GM12878 (cell line): ENCODE measurements around the gene CCDC97. TPM values are rescaled to one million over a fixed set of nuclear protein-coding genes. Genes with fewer than 3 reads are reported as not detected.

Source experiments
- ATAC-seq: fragments of 200-7000 bp; cut with Tn5 transposase; 3 replicates; pipeline ENCODE4 v1.9.1; 2020; ENCODE audit warnings: mild to moderate bottlenecking, moderate library complexity
- BruUV-seq: library from RNA; stranded (reverse); fragments of 400-500 nt; replicated peaks from 2 replicates; lab custom pipeline; 2021; lab: Mats Ljungman, UMichigan
- CTCF ChIA-PET: fragments of 300-600 bp; sonication (Branson Sonifier 250); formaldehyde crosslinking; extraction: SDS; loops from one replicate; lab custom pipeline; 2021; ENCODE audit warnings: inconsistent platforms; lab: Yijun Ruan, JAX
- POLR2A ChIA-PET: fragments of 350-600 bp; formaldehyde crosslinking; extraction: SDS; loops from one replicate; lab custom pipeline; 2021; ENCODE audit warnings: inconsistent platforms; lab: Charles Lee
- RAD21 ChIA-PET: fragments of 300-600 bp; sonication (Branson Sonifier 250); formaldehyde crosslinking; loops from one replicate; lab custom pipeline; 2023; ENCODE audit warnings: antibody characterized with exemption; ENCODE audit not compliant: unreplicated experiment; lab: Charles Lee
- SMC1A ChIA-PET: fragments of 300-600 bp; sonication (Branson Sonifier 250); formaldehyde crosslinking; loops from one replicate; lab custom pipeline; 2023; ENCODE audit not compliant: unreplicated experiment, uncharacterized antibody; lab: Charles Lee
- DNase-seq: peaks from one replicate; pipeline ENCODE4 v3.0.0-alpha.2; 2011; ENCODE audit warnings: low read depth, low spot score
- FAIRE-seq: peaks from 3 replicates; lab custom pipeline; 2011; peaks lifted over from hg19 to GRCh38; lab: Jason Lieb, UNC
- H2AFZ ChIP-seq: 2 replicates; pipeline ENCODE4 v1.6.0; 2011; ENCODE audit warnings: low read depth, low read length, control low read depth; ENCODE audit not compliant: control insufficient read depth
- H3K27ac ChIP-seq: 2 replicates; pipeline ENCODE4 v1.5.1; 2011; ENCODE audit warnings: control low read depth; ENCODE audit not compliant: control insufficient read depth, insufficient read depth
- H3K27me3 ChIP-seq, 2 experiments: replicated peaks in 1 of 2; 2 replicates each; pipeline versions ENCODE4 v1.6.0 to v1.6.1; 2011; ENCODE audit warnings: low read length in 1 of 2; ENCODE audit not compliant: control insufficient read depth in 2 of 2, insufficient read depth in 2 of 2
- H3K36me3 ChIP-seq, 2 experiments: 2 replicates each; pipeline ENCODE4 v1.5.1; 2011; ENCODE audit warnings: low read length in 1 of 2; ENCODE audit not compliant: control insufficient read depth in 2 of 2, insufficient read depth in 2 of 2
- H3K4me1 ChIP-seq: 2 replicates; pipeline ENCODE4 v1.6.1; 2011; ENCODE audit warnings: mild to moderate bottlenecking, low read length, moderate library complexity, mixed read lengths; ENCODE audit not compliant: control insufficient read depth, insufficient read depth
- H3K4me2 ChIP-seq: 2 replicates; pipeline ENCODE4 v1.6.0; 2011; ENCODE audit warnings: control low read depth; ENCODE audit not compliant: control insufficient read depth, insufficient read depth
- H3K4me3 ChIP-seq: fragments of 200-600 bp; sonication (generic); 2 replicates; pipeline ENCODE4 v1.5.1; 2016
- H3K79me2 ChIP-seq: 2 replicates; pipeline ENCODE4 v1.6.0; 2011; ENCODE audit warnings: low read length; ENCODE audit not compliant: control insufficient read depth, insufficient read depth
- H3K9ac ChIP-seq: 2 replicates; pipeline ENCODE4 v1.8.0; 2011; ENCODE audit warnings: low read length, control low read depth, mixed read lengths; ENCODE audit not compliant: control insufficient read depth, insufficient read depth
- H3K9me3 ChIP-seq: replicated peaks from 3 replicates; pipeline ENCODE4 v1.5.1; 2011; ENCODE audit warnings: mild to moderate bottlenecking, low read length; ENCODE audit not compliant: control insufficient read depth, insufficient read depth
- H4K20me1 ChIP-seq: 2 replicates; pipeline ENCODE4 v1.6.0; 2011; ENCODE audit not compliant: control insufficient read depth, insufficient read depth
- HDAC6 ChIP-seq: fragments of 200-600 bp; sonication (generic); IDR thresholded peaks from one replicate; pipeline ENCODE4 v1.8.0; 2017; ENCODE audit warnings: antibody characterized with exemption; ENCODE audit not compliant: unreplicated experiment
- JUND ChIP-seq: IDR thresholded peaks from 2 replicates; pipeline ENCODE4 v1.6.1; 2012; ENCODE audit warnings: low read depth, mild to moderate bottlenecking, low read length, improper control_type of control experiment, moderate library complexity
- MYB ChIP-seq: fragments of 150-350 bp; IDR thresholded peaks from 2 replicates; pipeline ENCODE4 v1.6.1; 2014; ENCODE audit warnings: mild to moderate bottlenecking, low read depth, low read length, borderline replicate concordance
- RELA ChIP-seq: fragments of 450-650 bp; IDR thresholded peaks from 2 replicates; pipeline ENCODE4 v1.8.0; 2014; ENCODE audit warnings: borderline replicate concordance; ENCODE audit not compliant: partially characterized antibody
- TCF7 ChIP-seq: IDR thresholded peaks from 2 replicates; pipeline ENCODE4 v1.6.1; 2014; ENCODE audit warnings: antibody characterized with exemption, borderline replicate concordance
- WGBS: methylation state at CpG from one replicate; pipeline ENCODE4 v1.1.6; 2016; ENCODE audit warnings: low lambda C conversion rate; ENCODE audit not compliant: insufficient replicate concordance, insufficient coverage; ENCODE audit errors: missing lambda C conversion rate; 5-methylcytosine and 5-hydroxymethylcytosine counted together
- in situ Hi-C: fragments of 300-500 bp; cut with MboI; formaldehyde crosslinking; loops from 9 replicates; pipeline ENCODE4 v1.14.3; 2018; ENCODE audit warnings: mixed read lengths
- intact Hi-C: fragments of 100-400 bp; cut with micrococcal nuclease; formaldehyde crosslinking; loops from one replicate; pipeline ENCODE4 v1.14.2; 2022; ENCODE audit not compliant: unreplicated experiment
- polyA plus RNA-seq, 11 experiments: library from polyadenylated mRNA; depleted of rRNA in 4 of 11; unstranded in 6 of 11; stranded (reverse) in 5 of 11; fragments of >200 nt; fragmentation: Nextera tagmentation in 4 of 11; fragmentation: Illumina TruSeq in 1 of 11; extraction: Ambion mirVana in 4 of 11; extraction: Trizol in 1 of 11; gene quantifications; 1 replicate in 1 of 11; 2 replicates in 10 of 11; pipeline versions ENCODE4 v1.2.1 to v1.2.3, GENCODE V29; 2011 to 2016; ENCODE audit warnings: inconsistent platforms in 2 of 11, missing spikeins in 2 of 11, low read depth in 1 of 11
- small RNA-seq: library from RNA; depleted of rRNA; stranded (forward); fragments of <200 nt; gene quantifications from one replicate; pipeline ENCODE3, GENCODE V24; 2014
- total RNA-seq, 4 experiments: library from RNA; depleted of rRNA in 3 of 4; stranded (reverse); fragments of >200 nt in 3 of 4; fragmentation: Illumina TruSeq in 1 of 4; extraction: Trizol in 1 of 4; gene quantifications; 2 replicates each; pipeline versions ENCODE4 v1.2.1 to v1.2.3, GENCODE V29; 2013 to 2021
- TF ChIP-seq, protein P1 (sequence below): IDR thresholded peaks from 2 replicates; pipeline ENCODE4 v1.6.1; 2011; ENCODE audit warnings: borderline replicate concordance, low read depth, mild to moderate bottlenecking, moderate library complexity, mixed read lengths, low read length; ENCODE audit not compliant: insufficient read depth; ENCODE audit errors: extremely low read length

Gene CCDC97
- total and polyA plus RNA-seq, 10 of the 15 experiments (the other 5 are each of a cell fraction or from before 2014, with no cell fraction given) = 1.8 to 34.1 (median 18.8) TPM

DNA sequence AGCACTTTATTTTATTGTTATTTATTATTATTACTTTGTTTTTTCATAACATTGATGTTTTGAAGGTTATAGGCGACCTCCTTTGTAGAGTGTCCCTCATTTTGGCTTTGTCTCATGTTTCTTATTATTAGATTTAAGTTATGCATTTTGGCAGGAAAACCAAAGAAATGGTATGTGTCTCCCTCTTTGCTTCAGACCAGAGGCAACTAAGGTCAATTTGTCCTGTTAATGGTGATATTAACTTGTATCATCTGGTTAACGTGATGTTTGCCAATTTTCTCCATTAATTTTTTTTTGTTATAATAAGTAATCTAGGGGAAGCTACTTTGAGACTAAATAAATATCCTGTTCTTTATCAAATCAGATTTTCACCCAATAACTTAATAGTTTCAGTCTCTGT is 62.5 kb downstream of the CCDC97 start:
- in situ Hi-C loops = no loop called here
- no peak overlapping the region for H3K4me3 ChIP-seq
- WGBS = 96% methylated on average over 2 of the region's 2 CpGs
- ChIA-PET RAD21 (interaction anchor here (1.0 kb wide), 1 partner anchor 9 kb away, joined by 3 read pairs; the partner anchor contains the start of gene B9D2), CTCF (no interaction called here), SMC1A (interaction anchor here (0.6 to 1.2 kb wide), 2 partner anchors 20 to 25 kb away, joined by 3 read pairs; no protein-coding TSS in a partner anchor), POLR2A (interaction anchor here (0.7 to 1.3 kb wide), 2 partner anchors 9 to 21 kb away, joined by 3 to 6 read pairs; partner anchors contain the start of gene B9D2)
- no peaks in the 10 kb centered on the region for H3K27me3 ChIP-seq
- DNase-seq (no peak), FAIRE-seq (no peak), ATAC-seq (no peak)
- no peak overlapping the region for H3K9ac ChIP-seq
- intact Hi-C loops = no loop called here
- no peak overlapping the region for H2AFZ ChIP-seq
- H3K4me1 ChIP-seq = peaks cover 15% of the 10 kb centered on the region
- no peak overlapping the region for H3K4me2 ChIP-seq
- BruUV-seq = no TSS peak
- no peaks in the 10 kb centered on the region for H3K36me3 ChIP-seq
- H3K79me2 ChIP-seq = peaks cover 5% of the 10 kb centered on the region; the same call in 1 of the 2 replicates
- no peak overlapping the region for H3K27ac ChIP-seq
- TF ChIP-seq RELA (no peak), JUND (no peak)
- H3K9me3 ChIP-seq = no peaks in the 10 kb centered on the region
- no peaks in the 10 kb centered on the region for H4K20me1 ChIP-seq

DNA sequence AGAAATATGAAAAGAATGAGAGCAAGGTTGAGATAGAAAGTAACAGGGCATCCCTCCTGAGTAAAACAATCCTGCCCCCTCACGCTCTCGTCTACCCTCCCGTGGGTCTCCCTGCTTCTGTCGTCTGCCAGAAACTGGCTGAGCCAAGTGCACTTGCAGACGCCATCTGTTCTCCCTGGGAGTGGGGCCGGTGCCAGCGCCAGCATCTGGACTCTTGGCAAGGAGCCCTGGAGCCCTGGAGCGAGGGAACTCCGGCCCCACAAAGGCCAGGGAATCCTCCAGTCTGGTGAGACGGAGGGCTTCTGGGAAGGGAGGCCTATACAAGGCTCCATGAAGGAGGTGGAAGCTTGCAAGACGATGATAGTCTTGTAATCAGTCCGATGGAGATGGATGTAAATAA is 64.0 kb downstream of the CCDC97 start:
- WGBS = 92% methylated on average over 12 of the region's 12 CpGs

More for the DNA sequence above, 64.0 kb downstream of the CCDC97 start:
- no peak for ATAC-seq
- no peak overlapping the region for H2AFZ ChIP-seq
- H3K4me1 ChIP-seq = peaks cover 21% of the 10 kb centered on the region
- no peaks in the 10 kb centered on the region for H4K20me1 ChIP-seq
- H3K36me3 ChIP-seq = no peaks in the 10 kb centered on the region; a peak in 2 of 4 replicates
- TF ChIP-seq MYB (no peak), HDAC6 (no peak), TCF7 (no peak)
- TF ChIP-seq, protein P1, sequence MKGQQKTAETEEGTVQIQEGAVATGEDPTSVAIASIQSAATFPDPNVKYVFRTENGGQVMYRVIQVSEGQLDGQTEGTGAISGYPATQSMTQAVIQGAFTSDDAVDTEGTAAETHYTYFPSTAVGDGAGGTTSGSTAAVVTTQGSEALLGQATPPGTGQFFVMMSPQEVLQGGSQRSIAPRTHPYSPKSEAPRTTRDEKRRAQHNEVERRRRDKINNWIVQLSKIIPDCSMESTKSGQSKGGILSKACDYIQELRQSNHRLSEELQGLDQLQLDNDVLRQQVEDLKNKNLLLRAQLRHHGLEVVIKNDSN = no peak
- ChIA-PET RAD21 (no interaction called here), POLR2A (no interaction called here), CTCF (no interaction called here), SMC1A (no interaction called here)
- no peak overlapping the region for H3K4me3 ChIP-seq
- no peaks in the 10 kb centered on the region for H3K9me3 ChIP-seq
- no peak for FAIRE-seq
- H3K79me2 ChIP-seq = no peaks in the 10 kb centered on the region; the same call in 1 of the 2 replicates
- no peak overlapping the region for H3K27ac ChIP-seq
- DNase-seq = no peak
- no peaks in the 10 kb centered on the region for H3K27me3 ChIP-seq
- BruUV-seq = TSS peak; percentile 34
- intact Hi-C loops (no loop called here), in situ Hi-C loops (no loop called here)
- H3K4me2 ChIP-seq = no peak overlapping the region
- no peak overlapping the region for H3K9ac ChIP-seq

Small RNAs within 50 kb of the gene (small RNA-seq; reads per million reads assigned to genes)
- gene RN7SL34P = not detected

Other genes with a start within 250 kb of the CCDC97 start
Only the 7 nearest of the 13 such genes appear.
- under 0.01 TPM in 2 replicates for gene AXL, start 90.9 kb upstream of the CCDC97 start, total RNA-seq (2014; rRNA removed)
- gene AXL, start 90.9 kb upstream of the CCDC97 start, total RNA-seq (2014; rRNA removed; fragmentation: Illumina TruSeq; extraction: Trizol) = not detected in 2 replicates
- gene AXL, start 90.9 kb upstream of the CCDC97 start, total RNA-seq (2021) = 0.16 and 0.26 TPM in 2 replicates
- gene AXL, start 90.9 kb upstream of the CCDC97 start, polyA plus RNA-seq (2011; rRNA removed) = 0.03 and 0.10 TPM in 2 replicates
- 0.08 TPM in 1 of 2 replicates, not detected in the other for gene AXL, start 90.9 kb upstream of the CCDC97 start, polyA plus RNA-seq (2014; fragmentation: Illumina TruSeq; extraction: Trizol)
- under 1 TPM in 1 of 2 experiments, not detected in 1; 0.05 TPM for gene AXL, start 90.9 kb upstream of the CCDC97 start, polyA plus RNA-seq (2014; fragmentation: Nextera tagmentation; extraction: Ambion mirVana)
- gene AXL, start 90.9 kb upstream of the CCDC97 start, polyA plus RNA-seq (2014; rRNA removed) = not detected in 2 replicates
- under 1 TPM; 0.05 to 0.33 TPM for gene AXL, start 90.9 kb upstream of the CCDC97 start, polyA plus RNA-seq (2016; fragmentation: Nextera tagmentation; extraction: Ambion mirVana)
- gene HNRNPUL1, start 45.8 kb upstream of the CCDC97 start, total RNA-seq (2014; rRNA removed) = 96.3 and 101 TPM in 2 replicates
- gene HNRNPUL1, start 45.8 kb upstream of the CCDC97 start, total RNA-seq (2014; rRNA removed; fragmentation: Illumina TruSeq; extraction: Trizol) = 88.8 and 100 TPM in 2 replicates
- gene HNRNPUL1, start 45.8 kb upstream of the CCDC97 start, total RNA-seq (2021) = 276 TPM in 2 replicates
- gene HNRNPUL1, start 45.8 kb upstream of the CCDC97 start, polyA plus RNA-seq (2011; rRNA removed) = 37.7 and 61.7 TPM in 2 replicates
- 149 and 175 TPM in 2 replicates for gene HNRNPUL1, start 45.8 kb upstream of the CCDC97 start, polyA plus RNA-seq (2014; fragmentation: Illumina TruSeq; extraction: Trizol)
- 10 to 100 TPM; 11.1 to 26.3 TPM for gene HNRNPUL1, start 45.8 kb upstream of the CCDC97 start, polyA plus RNA-seq (2014; fragmentation: Nextera tagmentation; extraction: Ambion mirVana)
- 132 and 168 TPM in 2 replicates for gene HNRNPUL1, start 45.8 kb upstream of the CCDC97 start, polyA plus RNA-seq (2014; rRNA removed)
- gene HNRNPUL1, start 45.8 kb upstream of the CCDC97 start, polyA plus RNA-seq (2016; fragmentation: Nextera tagmentation; extraction: Ambion mirVana) = 100 to 1,000 TPM; 178 to 185 TPM
- 10.4 and 14.5 TPM in 2 replicates for gene TGFB1, start 43.8 kb downstream of the CCDC97 start, total RNA-seq (2014; rRNA removed)
- gene TGFB1, start 43.8 kb downstream of the CCDC97 start, total RNA-seq (2014; rRNA removed; fragmentation: Illumina TruSeq; extraction: Trizol) = 14.2 and 14.4 TPM in 2 replicates
- 117 and 120 TPM in 2 replicates for gene TGFB1, start 43.8 kb downstream of the CCDC97 start, total RNA-seq (2021)
- gene TGFB1, start 43.8 kb downstream of the CCDC97 start, polyA plus RNA-seq (2011; rRNA removed) = 3.6 and 5.9 TPM in 2 replicates
- 10.0 and 24.3 TPM in 2 replicates for gene TGFB1, start 43.8 kb downstream of the CCDC97 start, polyA plus RNA-seq (2014; fragmentation: Illumina TruSeq; extraction: Trizol)
- gene TGFB1, start 43.8 kb downstream of the CCDC97 start, polyA plus RNA-seq (2014; fragmentation: Nextera tagmentation; extraction: Ambion mirVana) = under 1 TPM; 0.23 to 0.37 TPM
- 33.3 and 48.2 TPM in 2 replicates for gene TGFB1, start 43.8 kb downstream of the CCDC97 start, polyA plus RNA-seq (2014; rRNA removed)
- 1 to 10 TPM; 7.1 to 7.5 TPM for gene TGFB1, start 43.8 kb downstream of the CCDC97 start, polyA plus RNA-seq (2016; fragmentation: Nextera tagmentation; extraction: Ambion mirVana)
- 4.6 and 6.0 TPM in 2 replicates for gene B9D2, start 54.0 kb downstream of the CCDC97 start, total RNA-seq (2014; rRNA removed)
- 2.3 and 3.3 TPM in 2 replicates for gene B9D2, start 54.0 kb downstream of the CCDC97 start, total RNA-seq (2014; rRNA removed; fragmentation: Illumina TruSeq; extraction: Trizol)
- gene B9D2, start 54.0 kb downstream of the CCDC97 start, total RNA-seq (2021) = 5.0 and 5.5 TPM in 2 replicates
- gene B9D2, start 54.0 kb downstream of the CCDC97 start, polyA plus RNA-seq (2011; rRNA removed) = 3.7 and 8.3 TPM in 2 replicates
- gene B9D2, start 54.0 kb downstream of the CCDC97 start, polyA plus RNA-seq (2014; fragmentation: Illumina TruSeq; extraction: Trizol) = 0.25 and 2.4 TPM in 2 replicates
- 1 to 10 TPM; 2.5 to 5.0 TPM for gene B9D2, start 54.0 kb downstream of the CCDC97 start, polyA plus RNA-seq (2014; fragmentation: Nextera tagmentation; extraction: Ambion mirVana)
- gene B9D2, start 54.0 kb downstream of the CCDC97 start, polyA plus RNA-seq (2014; rRNA removed) = 5.5 and 6.3 TPM in 2 replicates
- 10 to 100 TPM; 10.8 to 12.4 TPM for gene B9D2, start 54.0 kb downstream of the CCDC97 start, polyA plus RNA-seq (2016; fragmentation: Nextera tagmentation; extraction: Ambion mirVana)
- gene TMEM91, start 66.4 kb downstream of the CCDC97 start, total RNA-seq (2014; rRNA removed) = 3.2 and 4.4 TPM in 2 replicates
- gene TMEM91, start 66.4 kb downstream of the CCDC97 start, total RNA-seq (2014; rRNA removed; fragmentation: Illumina TruSeq; extraction: Trizol) = 2.1 and 3.0 TPM in 2 replicates
- 1.8 and 3.1 TPM in 2 replicates for gene TMEM91, start 66.4 kb downstream of the CCDC97 start, total RNA-seq (2021)
- gene TMEM91, start 66.4 kb downstream of the CCDC97 start, polyA plus RNA-seq (2011; rRNA removed) = 1.6 and 2.9 TPM in 2 replicates
- gene TMEM91, start 66.4 kb downstream of the CCDC97 start, polyA plus RNA-seq (2014; fragmentation: Illumina TruSeq; extraction: Trizol) = 1.6 and 2.5 TPM in 2 replicates
- gene TMEM91, start 66.4 kb downstream of the CCDC97 start, polyA plus RNA-seq (2014; fragmentation: Nextera tagmentation; extraction: Ambion mirVana) = 1 to 10 TPM; 1.6 to 2.1 TPM
- gene TMEM91, start 66.4 kb downstream of the CCDC97 start, polyA plus RNA-seq (2014; rRNA removed) = 5.2 and 5.5 TPM in 2 replicates
- 1 to 10 TPM; 1.5 to 1.9 TPM for gene TMEM91, start 66.4 kb downstream of the CCDC97 start, polyA plus RNA-seq (2016; fragmentation: Nextera tagmentation; extraction: Ambion mirVana)
- gene EXOSC5, start 87.2 kb downstream of the CCDC97 start, total RNA-seq (2014; rRNA removed) = 38.8 and 44.3 TPM in 2 replicates
- gene EXOSC5, start 87.2 kb downstream of the CCDC97 start, total RNA-seq (2014; rRNA removed; fragmentation: Illumina TruSeq; extraction: Trizol) = 28.1 and 30.7 TPM in 2 replicates
- 57.8 and 62.7 TPM in 2 replicates for gene EXOSC5, start 87.2 kb downstream of the CCDC97 start, total RNA-seq (2021)
- gene EXOSC5, start 87.2 kb downstream of the CCDC97 start, polyA plus RNA-seq (2011; rRNA removed) = 26.0 and 61.0 TPM in 2 replicates
- 2.5 and 15.8 TPM in 2 replicates for gene EXOSC5, start 87.2 kb downstream of the CCDC97 start, polyA plus RNA-seq (2014; fragmentation: Illumina TruSeq; extraction: Trizol)
- gene EXOSC5, start 87.2 kb downstream of the CCDC97 start, polyA plus RNA-seq (2014; fragmentation: Nextera tagmentation; extraction: Ambion mirVana) = 10 to 100 TPM; 20.6 to 25.3 TPM
- gene EXOSC5, start 87.2 kb downstream of the CCDC97 start, polyA plus RNA-seq (2014; rRNA removed) = 74.2 and 88.9 TPM in 2 replicates
- gene EXOSC5, start 87.2 kb downstream of the CCDC97 start, polyA plus RNA-seq (2016; fragmentation: Nextera tagmentation; extraction: Ambion mirVana) = 100 to 1,000 TPM; 116 to 123 TPM
- gene BCKDHA, start 87.6 kb downstream of the CCDC97 start, total RNA-seq (2014; rRNA removed) = 90.9 and 107 TPM in 2 replicates
- gene BCKDHA, start 87.6 kb downstream of the CCDC97 start, total RNA-seq (2014; rRNA removed; fragmentation: Illumina TruSeq; extraction: Trizol) = 19.2 and 23.9 TPM in 2 replicates
- gene BCKDHA, start 87.6 kb downstream of the CCDC97 start, total RNA-seq (2021) = 33.5 and 41.7 TPM in 2 replicates
- gene BCKDHA, start 87.6 kb downstream of the CCDC97 start, polyA plus RNA-seq (2011; rRNA removed) = 10.8 and 51.3 TPM in 2 replicates
- 13.7 and 41.5 TPM in 2 replicates for gene BCKDHA, start 87.6 kb downstream of the CCDC97 start, polyA plus RNA-seq (2014; fragmentation: Illumina TruSeq; extraction: Trizol)
- 10 to 100 TPM in 1 of 2 experiments, 1 to 10 TPM in 1; 9.9 to 28.7 TPM for gene BCKDHA, start 87.6 kb downstream of the CCDC97 start, polyA plus RNA-seq (2014; fragmentation: Nextera tagmentation; extraction: Ambion mirVana)
- 68.1 and 73.1 TPM in 2 replicates for gene BCKDHA, start 87.6 kb downstream of the CCDC97 start, polyA plus RNA-seq (2014; rRNA removed)
- gene BCKDHA, start 87.6 kb downstream of the CCDC97 start, polyA plus RNA-seq (2016; fragmentation: Nextera tagmentation; extraction: Ambion mirVana) = 100 to 1,000 TPM in 1 of 2 experiments, 10 to 100 TPM in 1; 99.8 to 105 TPM